ENCODE results near the gene TRAF3IP1. TPM values are rescaled to one million over a fixed set of nuclear protein-coding genes. Genes with fewer than 3 reads are reported as not detected.

Gene TRAF3IP1
- polyA plus RNA-seq, 1 donor from 2014 or later = 12.5 TPM

- no peak for TF ChIP-seq REST (IDR thresholded peaks at IDR 0.05; ENCODE audit: borderline replicate concordance)
These were observed 76.3 kb downstream of the TRAF3IP1 start (continued) for GRCh38 chr2:238396663-238397062.

- no peaks in the 10 kb centered on the region for H3K79me2 ChIP-seq (replicated peaks; ENCODE audit: insufficient read depth, low read length)
- no peak overlapping the region for H3K27ac ChIP-seq (ENCODE audit: low read length)
- no peaks in the 10 kb centered on the region for H3K36me3 ChIP-seq (ENCODE audit: insufficient read depth, low read length)
- TF ChIP-seq EP300 (conservative IDR thresholded peaks at IDR 0.05; ENCODE audit: poor library complexity, severe bottlenecking) (no peak), MXI1 (conservative IDR thresholded peaks at IDR 0.05; ENCODE audit: poor library complexity, severe bottlenecking) (no peak), RAD21 (conservative IDR thresholded peaks at IDR 0.05) (no peak), CTCF (IDR thresholded peaks at IDR 0.05; ENCODE audit: poor library complexity, severe bottlenecking) (no peak), TAF1 (IDR thresholded peaks at IDR 0.05; ENCODE audit: low read depth) (no peak), POLR2AphosphoS5 (IDR thresholded peaks at IDR 0.05) (no peak), SMC3 (conservative IDR thresholded peaks at IDR 0.05; ENCODE audit: poor library complexity) (no peak), EZH2 (IDR thresholded peaks at IDR 0.05; ENCODE audit: borderline replicate concordance, insufficient read depth, low read length, poor library complexity, severe bottlenecking) (no peak), REST (IDR thresholded peaks at IDR 0.05; ENCODE audit: borderline replicate concordance) (no peak)
- no peak overlapping the region for H3K4me3 ChIP-seq (ENCODE audit: low read length)
- H3K4me2 ChIP-seq (ENCODE audit: low read length) = no peak overlapping the region
- H4K20me1 ChIP-seq (ENCODE audit: insufficient read depth) = no peaks in the 10 kb centered on the region
- H2AFZ ChIP-seq (ENCODE audit: low read depth, low read length) = no peak overlapping the region
- no peaks in the 10 kb centered on the region for H3K27me3 ChIP-seq (ENCODE audit: insufficient read depth, low read depth, low read length)
- H3F3A ChIP-seq (ENCODE audit: insufficient read depth, low read length, poor library complexity, severe bottlenecking) = no peaks in the 10 kb centered on the region
- no peaks in the 10 kb centered on the region for H3K9me3 ChIP-seq (ENCODE audit: low read length)
- H3K9ac ChIP-seq (ENCODE audit: low read length) = no peak overlapping the region
- H3K9me2 ChIP-seq (ENCODE audit: insufficient read depth, low read length) = no peaks in the 10 kb centered on the region
These were observed 77.0 kb downstream of the TRAF3IP1 start for GRCh38 chr2:238397356-238397755.

All from neural cell (in vitro differentiated cells).